GM12878 (cell line): ENCODE results near the gene METAP1. TPM values are rescaled to one million over a fixed set of nuclear protein-coding genes. Genes with fewer than 3 reads are reported as not detected.

Experiments
- ATAC-seq: fragments of 200-7000 bp; cut with Tn5 transposase; 3 replicates; pipeline ENCODE4 v1.9.1; 2020; ENCODE audit warnings: mild to moderate bottlenecking, moderate library complexity
- BruUV-seq: library from RNA; stranded (reverse); fragments of 400-500 nt; replicated peaks from 2 replicates; lab custom pipeline; 2021; lab: Mats Ljungman, UMichigan
- CTCF ChIA-PET: fragments of 300-600 bp; sonication (Branson Sonifier 250); formaldehyde crosslinking; extraction: SDS; loops from one replicate; lab custom pipeline; 2021; ENCODE audit warnings: inconsistent platforms; lab: Yijun Ruan, JAX
- POLR2A ChIA-PET: fragments of 350-600 bp; formaldehyde crosslinking; extraction: SDS; loops from one replicate; lab custom pipeline; 2021; ENCODE audit warnings: inconsistent platforms; lab: Charles Lee
- RAD21 ChIA-PET: fragments of 300-600 bp; sonication (Branson Sonifier 250); formaldehyde crosslinking; loops from one replicate; lab custom pipeline; 2023; ENCODE audit warnings: antibody characterized with exemption; ENCODE audit not compliant: unreplicated experiment; lab: Charles Lee
- SMC1A ChIA-PET: fragments of 300-600 bp; sonication (Branson Sonifier 250); formaldehyde crosslinking; loops from one replicate; lab custom pipeline; 2023; ENCODE audit not compliant: unreplicated experiment, uncharacterized antibody; lab: Charles Lee
- DNase-seq: peaks from one replicate; pipeline ENCODE4 v3.0.0-alpha.2; 2011; ENCODE audit warnings: low read depth, low spot score
- FAIRE-seq: peaks from 3 replicates; lab custom pipeline; 2011; peaks lifted over from hg19 to GRCh38; lab: Jason Lieb, UNC
- H2AFZ ChIP-seq: 2 replicates; pipeline ENCODE4 v1.6.0; 2011; ENCODE audit warnings: low read depth, low read length, control low read depth; ENCODE audit not compliant: control insufficient read depth
- H3K27ac ChIP-seq: 2 replicates; pipeline ENCODE4 v1.5.1; 2011; ENCODE audit warnings: control low read depth; ENCODE audit not compliant: control insufficient read depth, insufficient read depth
- H3K27me3 ChIP-seq, 2 experiments: replicated peaks in 1 of 2; 2 replicates each; pipeline versions ENCODE4 v1.6.0 to v1.6.1; 2011; ENCODE audit warnings: low read length in 1 of 2; ENCODE audit not compliant: control insufficient read depth in 2 of 2, insufficient read depth in 2 of 2
- H3K36me3 ChIP-seq, 2 experiments: 2 replicates each; pipeline ENCODE4 v1.5.1; 2011; ENCODE audit warnings: low read length in 1 of 2; ENCODE audit not compliant: control insufficient read depth in 2 of 2, insufficient read depth in 2 of 2
- H3K4me1 ChIP-seq: 2 replicates; pipeline ENCODE4 v1.6.1; 2011; ENCODE audit warnings: mild to moderate bottlenecking, low read length, moderate library complexity, mixed read lengths; ENCODE audit not compliant: control insufficient read depth, insufficient read depth
- H3K4me2 ChIP-seq: 2 replicates; pipeline ENCODE4 v1.6.0; 2011; ENCODE audit warnings: control low read depth; ENCODE audit not compliant: control insufficient read depth, insufficient read depth
- H3K4me3 ChIP-seq: fragments of 200-600 bp; sonication (generic); 2 replicates; pipeline ENCODE4 v1.5.1; 2016
- H3K79me2 ChIP-seq: 2 replicates; pipeline ENCODE4 v1.6.0; 2011; ENCODE audit warnings: low read length; ENCODE audit not compliant: control insufficient read depth, insufficient read depth
- H3K9ac ChIP-seq: 2 replicates; pipeline ENCODE4 v1.8.0; 2011; ENCODE audit warnings: low read length, control low read depth, mixed read lengths; ENCODE audit not compliant: control insufficient read depth, insufficient read depth
- H3K9me3 ChIP-seq: replicated peaks from 3 replicates; pipeline ENCODE4 v1.5.1; 2011; ENCODE audit warnings: mild to moderate bottlenecking, low read length; ENCODE audit not compliant: control insufficient read depth, insufficient read depth
- H4K20me1 ChIP-seq: 2 replicates; pipeline ENCODE4 v1.6.0; 2011; ENCODE audit not compliant: control insufficient read depth, insufficient read depth
- ATF7 ChIP-seq: fragments of 450-650 bp; IDR thresholded peaks from 2 replicates; pipeline ENCODE4 v1.6.1; 2016; ENCODE audit warnings: low read depth, mild to moderate bottlenecking
- EZH2 ChIP-seq: IDR thresholded peaks from 2 replicates; pipeline ENCODE4 v1.6.1; 2012; ENCODE audit warnings: low read depth, mild to moderate bottlenecking, control low read depth, inconsistent platforms, low read length, borderline replicate concordance; ENCODE audit not compliant: control insufficient read depth
- FOXM1 ChIP-seq: IDR thresholded peaks from 2 replicates; pipeline ENCODE4 v1.6.1; 2012; ENCODE audit warnings: low read depth, mild to moderate bottlenecking, inconsistent platforms, low read length, moderate library complexity
- HDAC2 ChIP-seq: fragments of 200-600 bp; sonication (generic); IDR thresholded peaks from 2 replicates; pipeline ENCODE4 v1.6.1; 2017
- HSF1 ChIP-seq: fragments of 150-350 bp; IDR thresholded peaks from 2 replicates; pipeline ENCODE4 v1.6.1; 2014; ENCODE audit warnings: mild to moderate bottlenecking, low read depth, low read length
- REST ChIP-seq: IDR thresholded peaks from 2 replicates; pipeline ENCODE4 v1.6.1; 2012; ENCODE audit warnings: mild to moderate bottlenecking, low read depth, low read length
- SREBF2 ChIP-seq: IDR thresholded peaks from 2 replicates; pipeline ENCODE4 v1.6.1; 2012; ENCODE audit warnings: mild to moderate bottlenecking, low read length
- SUZ12 ChIP-seq: fragments of 200-600 bp; sonication (generic); IDR thresholded peaks from one replicate; pipeline ENCODE4 v1.6.1; 2018; ENCODE audit warnings: antibody characterized with exemption, mild to moderate bottlenecking; ENCODE audit not compliant: unreplicated experiment
- WGBS: methylation state at CpG from one replicate; pipeline ENCODE4 v1.1.6; 2016; ENCODE audit warnings: low lambda C conversion rate; ENCODE audit not compliant: insufficient replicate concordance, insufficient coverage; ENCODE audit errors: missing lambda C conversion rate; 5-methylcytosine and 5-hydroxymethylcytosine counted together
- in situ Hi-C: fragments of 300-500 bp; cut with MboI; formaldehyde crosslinking; loops from 9 replicates; pipeline ENCODE4 v1.14.3; 2018; ENCODE audit warnings: mixed read lengths
- intact Hi-C: fragments of 100-400 bp; cut with micrococcal nuclease; formaldehyde crosslinking; loops from one replicate; pipeline ENCODE4 v1.14.2; 2022; ENCODE audit not compliant: unreplicated experiment
- polyA plus RNA-seq, 11 experiments: library from polyadenylated mRNA; depleted of rRNA in 4 of 11; unstranded in 6 of 11; stranded (reverse) in 5 of 11; fragments of >200 nt; fragmentation: Nextera tagmentation in 4 of 11; fragmentation: Illumina TruSeq in 1 of 11; extraction: Ambion mirVana in 4 of 11; extraction: Trizol in 1 of 11; gene quantifications; 1 replicate in 1 of 11; 2 replicates in 10 of 11; pipeline versions ENCODE4 v1.2.1 to v1.2.3, GENCODE V29; 2011 to 2016; ENCODE audit warnings: inconsistent platforms in 2 of 11, missing spikeins in 2 of 11, low read depth in 1 of 11
- total RNA-seq, 4 experiments: library from RNA; depleted of rRNA in 3 of 4; stranded (reverse); fragments of >200 nt in 3 of 4; fragmentation: Illumina TruSeq in 1 of 4; extraction: Trizol in 1 of 4; gene quantifications; 2 replicates each; pipeline versions ENCODE4 v1.2.1 to v1.2.3, GENCODE V29; 2013 to 2021

METAP1 gene
- total and polyA plus RNA-seq, 10 of the 15 experiments (the other 5 are each of a cell fraction or from before 2014, with no cell fraction given), result 22.7 to 71.4 (median 45.1) TPM

DNA sequence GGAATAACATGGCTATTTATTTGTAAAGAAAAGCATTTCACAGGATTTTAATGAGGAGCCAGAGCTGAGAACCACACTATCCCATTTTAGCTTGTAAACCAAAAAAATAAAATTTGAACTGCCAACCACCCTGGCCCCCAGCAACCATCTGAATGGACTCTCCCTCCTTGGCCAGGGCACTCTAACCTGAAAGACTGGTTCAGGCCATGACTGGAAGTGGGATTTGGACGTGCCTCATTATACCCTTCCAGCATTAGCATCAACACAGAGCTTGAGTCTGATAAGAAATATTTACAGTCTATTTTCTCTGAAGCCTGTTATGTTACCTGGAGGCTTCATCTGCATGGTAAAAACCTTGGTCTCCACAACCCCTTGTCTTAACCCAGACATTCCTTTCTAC lies 30.0 kb downstream of the METAP1 start:
- Histone ChIP-seq H3K4me3 (no peak overlapping the region), H3K36me3 (peaks cover 2 to 4% of the 10 kb centered on the region in 2 experiments; a peak in 2 of 4 replicates), H3K4me1 (peaks cover 4% of the 10 kb centered on the region; the same call in 1 of the 2 replicates), H3K79me2 (peaks cover 26% of the 10 kb centered on the region), H2AFZ (no peak overlapping the region), H3K9me3 (peaks cover 10% of the 10 kb centered on the region), H3K27me3 (no peaks in the 10 kb centered on the region), H3K4me2 (no peak overlapping the region), H3K27ac (no peak overlapping the region), H4K20me1 (no peaks in the 10 kb centered on the region), H3K9ac (no peak overlapping the region)
- TF ChIP-seq FOXM1 (no peak), SREBF2 (no peak), REST (no peak), HDAC2 (no peak), EZH2 (no peak), HSF1 (no peak), ATF7 (no peak), SUZ12 (no peak)
- ChIA-PET RAD21 (interaction anchor here (1.2 to 1.3 kb wide), 2 partner anchors 30 to 31 kb away, joined by 3 to 4 read pairs; no protein-coding TSS in a partner anchor), POLR2A (interaction anchor here (0.6 to 1.6 kb wide), 3 partner anchors 15 to 23 kb away, joined by 3 to 5 read pairs (median 4); no protein-coding TSS in a partner anchor), SMC1A (interaction anchor here (1.9 kb wide), 2 partner anchors 31 to 380 kb away, joined by 4 to 8 read pairs; no protein-coding TSS in a partner anchor), CTCF (interaction anchor here (1.1 to 2.3 kb wide), 3 partner anchors 30 to 85 kb away, joined by 3 to 6 read pairs (median 4); partner anchors contain the start of gene METAP1)
- DNase-seq (no peak), FAIRE-seq (no peak), ATAC-seq (no peak)
- in situ Hi-C loops, result no loop called here
- intact Hi-C loops, result no loop called here
- BruUV-seq, result no TSS peak
- WGBS, result 95% methylated on average over 1 of the region's 1 CpG
